Testis (tissue), 3 donors: ENCODE measurements around the gene MAIP1. TPM values are rescaled to one million over a fixed set of nuclear protein-coding genes. Genes with fewer than 3 reads are reported as not detected.

ENCODE experiments used
- DNase-seq: peaks from one replicate; pipeline ENCODE4 v3.0.0-alpha.2; 2019
- H3K27ac ChIP-seq, 2 donors: fragments of 200-600 bp; sonication (generic); one replicate each; pipeline ENCODE4 v1.5.1; 2019
- H3K27me3 ChIP-seq: fragments of 200-600 bp; sonication (generic); one replicate; pipeline ENCODE4 v1.5.1; 2019
- H3K36me3 ChIP-seq: fragments of 200-600 bp; sonication (generic); one replicate; pipeline ENCODE4 v1.5.1; 2017; ENCODE audit warnings: low read depth; ENCODE audit errors: missing control alignments
- H3K4me1 ChIP-seq: fragments of 200-600 bp; sonication (generic); one replicate; pipeline ENCODE4 v1.5.1; 2019
- H3K4me3 ChIP-seq, 2 donors: fragments of 200-600 bp; sonication (generic); one replicate each; pipeline ENCODE4 v1.5.1; 2017 to 2019
- H3K9me3 ChIP-seq: fragments of 200-600 bp; sonication (generic); one replicate; pipeline ENCODE4 v1.5.1; 2017
- CTCF ChIP-seq, 3 experiments: fragments of 450-650 bp in 2 of 3; fragments of 200-600 bp in 1 of 3; sonication (generic) in 1 of 3; IDR thresholded peaks; one replicate each; pipeline ENCODE4 v1.5.1; 2016 to 2019; ENCODE audit warnings: antibody characterized with exemption in 3 of 3, mild to moderate bottlenecking in 2 of 3, moderate library complexity in 1 of 3
- POLR2A ChIP-seq: fragments of 450-650 bp; IDR thresholded peaks from one replicate; pipeline ENCODE4 v1.6.1; 2017; ENCODE audit warnings: antibody characterized with exemption, mild to moderate bottlenecking, moderate library complexity
- WGBS, 2 donors: methylation state at CpG; one replicate each; pipeline ENCODE4 v1.1.5; 2018; 5-methylcytosine and 5-hydroxymethylcytosine counted together
- intact Hi-C: fragments of 100-400 bp; cut with DNase I; formaldehyde crosslinking; loops from one replicate; pipeline ENCODE4 v1.15.1; 2023; ENCODE audit warnings: low total_unique reads
- polyA plus RNA-seq: library from polyadenylated mRNA; stranded (reverse); fragments of 350-450 nt; fragmentation: Illumina TruSeq; extraction: RNeasy Lipid Tissue Mini Kit (QIAGEN cat#74804); gene quantifications from one replicate; pipeline ENCODE4 v1.2.3, GENCODE V29; 2014; ENCODE audit warnings: low read depth, low replicate concordance; ENCODE audit not compliant: insufficient read depth
- total RNA-seq, 2 donors: library from RNA; depleted of rRNA; stranded (reverse); fragments of >200 nt; gene quantifications; one replicate each; pipeline ENCODE4 v1.2.3, GENCODE V29; 2016

MAIP1 gene
- total and polyA plus RNA-seq, 3 donors from 2014 or later: 13.6 to 18.7 (median 16.6) TPM

- intact Hi-C loops: no loop called here
- no peak overlapping the region for H3K4me3 ChIP-seq
- H3K4me1 ChIP-seq: no peaks in the 10 kb centered on the region
- no peaks in the 10 kb centered on the region for H3K27me3 ChIP-seq
- H3K36me3 ChIP-seq: no peaks in the 10 kb centered on the region
- no peak for DNase-seq
- H3K27ac ChIP-seq: no peak overlapping the region
- TF ChIP-seq CTCF (IDR thresholded peaks at IDR 0.05) (no peak), POLR2A (no peak)
- no peaks in the 10 kb centered on the region for H3K9me3 ChIP-seq
- WGBS, 2 donors: 34 to 43% methylated on average over 7 of the region's 7 CpGs
Measured at GRCh38 chr2:199988151-199988550, 32.8 kb downstream of the MAIP1 start.

- Histone ChIP-seq H3K9me3 (no peaks in the 10 kb centered on the region), H3K27me3 (no peaks in the 10 kb centered on the region), H3K4me3 (no peak overlapping the region), H3K4me1 (no peaks in the 10 kb centered on the region), H3K36me3 (no peaks in the 10 kb centered on the region), H3K27ac (no peak overlapping the region)
- no peak for DNase-seq
- intact Hi-C loops: no loop called here
- TF ChIP-seq POLR2A (no peak), CTCF (IDR thresholded peaks at IDR 0.05) (no peak)
- 95 to 97% methylated on average over 5 of the region's 5 CpGs for WGBS, 2 donors
Measured at GRCh38 chr2:199989822-199990221, 34.4 kb downstream of the MAIP1 start.

GRCh38 chr2:199991691-199992090 lies 36.3 kb downstream of the MAIP1 start:
- no peaks in the 10 kb centered on the region for H3K36me3 ChIP-seq
- intact Hi-C loops: no loop called here
- DNase-seq: no peak
- no peak overlapping the region for H3K27ac ChIP-seq
- WGBS, 2 donors: 93 to 95% methylated on average over 2 of the region's 2 CpGs
- H3K4me3 ChIP-seq: no peak overlapping the region
- H3K4me1 ChIP-seq: no peaks in the 10 kb centered on the region
- H3K9me3 ChIP-seq: no peaks in the 10 kb centered on the region
- no peaks in the 10 kb centered on the region for H3K27me3 ChIP-seq
- TF ChIP-seq CTCF (IDR thresholded peaks at IDR 0.05) (no peak), POLR2A (no peak)

GRCh38 chr2:199992296-199992695 lies 36.9 kb downstream of the MAIP1 start:
- intact Hi-C loops: no loop called here
- H3K36me3 ChIP-seq: no peaks in the 10 kb centered on the region
- no peaks in the 10 kb centered on the region for H3K4me1 ChIP-seq
- WGBS, 2 donors: 91 to 95% methylated on average over 3 of the region's 3 CpGs
- no peak overlapping the region for H3K27ac ChIP-seq
- no peaks in the 10 kb centered on the region for H3K27me3 ChIP-seq
- no peaks in the 10 kb centered on the region for H3K9me3 ChIP-seq
- TF ChIP-seq POLR2A (no peak), CTCF (IDR thresholded peaks at IDR 0.05) (no peak)
- H3K4me3 ChIP-seq: no peak overlapping the region
- no peak for DNase-seq

- no peak for TF ChIP-seq POLR2A
- TF ChIP-seq CTCF (IDR thresholded peaks at IDR 0.05): no peak
- no peaks in the 10 kb centered on the region for H3K27me3 ChIP-seq
- intact Hi-C loops: no loop called here
- H3K27ac ChIP-seq: no peak overlapping the region
- no peak overlapping the region for H3K4me3 ChIP-seq
- no peaks in the 10 kb centered on the region for H3K4me1 ChIP-seq
- no peaks in the 10 kb centered on the region for H3K9me3 ChIP-seq
- 94 to 95% methylated on average over 3 of the region's 3 CpGs for WGBS, 2 donors
- DNase-seq: no peak
- H3K36me3 ChIP-seq: no peaks in the 10 kb centered on the region
Measured at GRCh38 chr2:199994371-199994770, 39.0 kb downstream of the MAIP1 start.
